ENCODE data around the gene CCL3. TPM values are rescaled to one million over a fixed set of nuclear protein-coding genes. Genes with fewer than 3 reads are reported as not detected.

Gene CCL3
- total RNA-seq, 1 experiment from 2014 or later: 0.98 TPM

DNA sequence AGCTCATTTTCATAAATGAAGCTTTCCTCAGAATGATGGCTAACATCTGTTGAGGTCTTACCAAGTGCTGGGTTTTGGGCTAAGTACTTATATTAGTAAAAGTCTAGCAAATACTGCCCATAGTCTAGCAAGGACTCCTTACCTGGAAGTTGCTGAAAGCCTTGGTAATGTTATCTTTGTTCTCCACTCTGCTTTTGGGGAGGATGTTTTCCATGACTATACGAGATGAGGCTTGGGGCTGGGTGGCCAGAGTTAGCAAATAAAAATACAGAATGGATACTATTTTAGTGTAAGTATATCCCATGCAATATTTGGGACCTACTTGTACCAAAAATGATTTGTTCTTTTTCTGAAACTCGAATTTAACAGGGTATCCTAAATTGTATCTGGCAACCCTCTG is 18.2 kb downstream of the CCL3 start:
- no TSS peak for BruUV-seq (replicated peaks)
- Histone ChIP-seq H3K36me3 (ENCODE audit: control insufficient read depth in 1 of 2, insufficient read depth in 2 of 2, low read length in 2 of 2) (no peaks in the 10 kb centered on the region), H4K20me1 (ENCODE audit: insufficient read depth) (no peaks in the 10 kb centered on the region), H2AFZ (ENCODE audit: low read depth, low read length, poor library complexity, severe bottlenecking) (no peak overlapping the region), H3K27me3 (ENCODE audit: insufficient read depth, low read length) (no peaks in the 10 kb centered on the region), H3K4me1 (ENCODE audit: control insufficient read depth in 1 of 2, insufficient read depth in 2 of 2, low read length in 2 of 2) (no peaks in the 10 kb centered on the region), H3K27ac (ENCODE audit: low read depth, low read length) (no peak overlapping the region), H3K4me2 (ENCODE audit: low read length) (no peak overlapping the region), H3K9ac (ENCODE audit: low read length) (no peak overlapping the region), H3K9me2 (ENCODE audit: insufficient read depth) (peaks cover 3% of the 10 kb centered on the region; the same call in 1 of the 2 replicates), H3K4me3 (replicated peaks in 1 of 2; ENCODE audit: low read depth in 1 of 2, low read length in 2 of 2) (no peak overlapping the region), H3K79me2 (ENCODE audit: insufficient read depth, low read length) (no peaks in the 10 kb centered on the region), H3K9me3 (ENCODE audit: control insufficient read depth in 1 of 2, insufficient read depth in 1 of 2, low read depth in 1 of 2, low read length in 2 of 2) (no peaks in the 10 kb centered on the region)
- TF ChIP-seq CEBPB (IDR thresholded peaks at IDR 0.05; ENCODE audit: low read depth) (no peak), TCF7L2 (IDR thresholded peaks at IDR 0.05; ENCODE audit: borderline replicate concordance, extremely low read depth, insufficient read depth, insufficient read length) (no peak), ELF1 (IDR thresholded peaks at IDR 0.05; ENCODE audit: borderline replicate concordance, low read depth) (no peak), POLR2A (IDR thresholded peaks at IDR 0.05; ENCODE audit: borderline replicate concordance, extremely low read depth, insufficient read depth, insufficient read length) (no peak), YY1 (IDR thresholded peaks at IDR 0.05; ENCODE audit: extremely low read depth, insufficient replicate concordance, low read depth, low read length) (no peak), JUND (IDR thresholded peaks at IDR 0.05) (no peak), SIN3A (IDR thresholded peaks at IDR 0.05; ENCODE audit: low read depth) (no peak), RAD21 (IDR thresholded peaks at IDR 0.05; ENCODE audit: low read depth) (no peak), EZH2phosphoT487 (IDR thresholded peaks at IDR 0.05; ENCODE audit: borderline replicate concordance) (no peak), EZH2 (IDR thresholded peaks at IDR 0.05) (no peak), EGR1 (IDR thresholded peaks at IDR 0.05; ENCODE audit: low read depth) (no peak), FOSL1 (IDR thresholded peaks at IDR 0.05; ENCODE audit: low read depth) (no peak)
- TF ChIP-seq, protein P1, sequence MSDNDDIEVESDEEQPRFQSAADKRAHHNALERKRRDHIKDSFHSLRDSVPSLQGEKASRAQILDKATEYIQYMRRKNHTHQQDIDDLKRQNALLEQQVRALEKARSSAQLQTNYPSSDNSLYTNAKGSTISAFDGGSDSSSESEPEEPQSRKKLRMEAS (IDR thresholded peaks at IDR 0.05): no peak
- TF ChIP-seq, protein P2, sequence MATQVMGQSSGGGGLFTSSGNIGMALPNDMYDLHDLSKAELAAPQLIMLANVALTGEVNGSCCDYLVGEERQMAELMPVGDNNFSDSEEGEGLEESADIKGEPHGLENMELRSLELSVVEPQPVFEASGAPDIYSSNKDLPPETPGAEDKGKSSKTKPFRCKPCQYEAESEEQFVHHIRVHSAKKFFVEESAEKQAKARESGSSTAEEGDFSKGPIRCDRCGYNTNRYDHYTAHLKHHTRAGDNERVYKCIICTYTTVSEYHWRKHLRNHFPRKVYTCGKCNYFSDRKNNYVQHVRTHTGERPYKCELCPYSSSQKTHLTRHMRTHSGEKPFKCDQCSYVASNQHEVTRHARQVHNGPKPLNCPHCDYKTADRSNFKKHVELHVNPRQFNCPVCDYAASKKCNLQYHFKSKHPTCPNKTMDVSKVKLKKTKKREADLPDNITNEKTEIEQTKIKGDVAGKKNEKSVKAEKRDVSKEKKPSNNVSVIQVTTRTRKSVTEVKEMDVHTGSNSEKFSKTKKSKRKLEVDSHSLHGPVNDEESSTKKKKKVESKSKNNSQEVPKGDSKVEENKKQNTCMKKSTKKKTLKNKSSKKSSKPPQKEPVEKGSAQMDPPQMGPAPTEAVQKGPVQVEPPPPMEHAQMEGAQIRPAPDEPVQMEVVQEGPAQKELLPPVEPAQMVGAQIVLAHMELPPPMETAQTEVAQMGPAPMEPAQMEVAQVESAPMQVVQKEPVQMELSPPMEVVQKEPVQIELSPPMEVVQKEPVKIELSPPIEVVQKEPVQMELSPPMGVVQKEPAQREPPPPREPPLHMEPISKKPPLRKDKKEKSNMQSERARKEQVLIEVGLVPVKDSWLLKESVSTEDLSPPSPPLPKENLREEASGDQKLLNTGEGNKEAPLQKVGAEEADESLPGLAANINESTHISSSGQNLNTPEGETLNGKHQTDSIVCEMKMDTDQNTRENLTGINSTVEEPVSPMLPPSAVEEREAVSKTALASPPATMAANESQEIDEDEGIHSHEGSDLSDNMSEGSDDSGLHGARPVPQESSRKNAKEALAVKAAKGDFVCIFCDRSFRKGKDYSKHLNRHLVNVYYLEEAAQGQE (IDR thresholded peaks at IDR 0.05; ENCODE audit: low read depth): no peak
- DNase-seq (ENCODE audit: low read depth, low spot score): no peak
- CTCF ChIA-PET: interaction anchor here (0.9 to 3.3 kb wide), 7 partner anchors 14 to 102 kb away, joined by 3 to 18 read pairs (median 5); no protein-coding TSS in a partner anchor
- ATAC-seq: no peak
- POLR2A ChIA-PET: interaction anchor here (1.3 kb wide), 1 partner anchor 77 kb away, joined by 3 read pairs; no protein-coding TSS in a partner anchor
- RAD21 ChIA-PET (ENCODE audit: low non-redundant PET in 1 of 2, low total read pairs in 2 of 2, uncharacterized antibody in 2 of 2, unreplicated experiment in 2 of 2): no interaction called here
- intact Hi-C loops (cut with micrococcal nuclease): no loop called here
